ENCODE measurements around the gene MAJIN. TPM values are rescaled to one million over a fixed set of nuclear protein-coding genes. Genes with fewer than 3 reads are reported as not detected.

Gene MAJIN, protein sequence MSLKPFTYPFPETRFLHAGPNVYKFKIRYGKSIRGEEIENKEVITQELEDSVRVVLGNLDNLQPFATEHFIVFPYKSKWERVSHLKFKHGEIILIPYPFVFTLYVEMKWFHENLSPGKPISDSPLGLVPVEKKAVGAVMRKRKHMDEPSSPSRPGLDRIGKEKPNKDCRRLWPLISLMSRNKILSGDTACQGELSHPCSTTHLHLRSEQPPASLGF
- not detected for polyA plus RNA-seq (2013, experiment 1 of 2)
- not detected for polyA plus RNA-seq (2013, experiment 2 of 2)

DNA sequence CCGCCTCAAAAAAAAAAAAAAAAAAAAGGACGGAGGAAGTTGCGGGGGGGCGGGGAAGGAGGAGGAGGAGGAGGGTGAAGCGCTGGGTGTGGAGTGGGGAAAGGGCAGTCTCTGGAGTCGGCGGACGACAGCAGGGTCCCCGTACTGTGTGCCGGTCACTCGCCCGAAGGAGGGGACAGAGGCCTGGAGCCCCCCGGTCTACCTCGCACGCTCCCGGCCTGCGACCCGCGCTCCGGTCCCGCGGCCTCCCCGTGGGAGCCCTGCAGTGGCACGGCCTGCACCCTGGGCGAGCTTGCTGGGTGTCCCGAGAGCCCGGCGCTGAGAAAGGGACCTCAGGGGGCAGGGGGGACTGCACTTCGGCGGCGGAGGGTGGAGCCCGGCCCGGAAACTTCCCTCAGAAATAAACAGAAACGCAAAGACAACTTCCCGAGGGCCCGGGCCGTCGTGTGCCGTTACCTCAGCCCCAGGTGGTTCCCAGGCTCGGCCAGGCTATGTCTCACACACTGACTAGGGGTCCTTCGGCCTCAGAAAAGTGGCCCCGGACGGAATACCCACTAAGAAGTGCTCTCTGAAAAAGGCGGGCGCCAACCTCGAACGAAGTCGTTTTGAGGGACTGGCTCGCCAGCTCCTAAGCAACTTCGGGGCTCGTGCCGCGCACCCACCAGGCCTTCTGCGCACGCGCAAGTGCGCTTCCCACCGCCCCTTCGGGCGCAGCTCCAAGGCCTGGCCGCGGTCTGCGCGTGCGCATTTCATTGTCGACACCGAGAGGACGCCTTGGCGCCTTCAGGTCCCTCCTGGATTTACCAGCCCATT, at the start of gene MAJIN:
Gene MAJIN (minus strand): TSS at position 688 of the 813 bp plus-strand sequence. CDS start 12,703 bp downstream, outside the sequence.
- Histone ChIP-seq H2AK5ac (ENCODE audit: low read depth, low read length) (peak within 1 kb of the TSS; percentile 83), H4K8ac (ENCODE audit: low read depth, low read length) (peak within 1 kb of the TSS; percentile 43), H3K4ac (ENCODE audit: low read length) (no peak within 1 kb of the TSS), H3K79me1 (ENCODE audit: low read depth, low read length) (no peaks in the 10 kb centered on the region), H2BK12ac (ENCODE audit: low read length) (no peak within 1 kb of the TSS), H3K4me1 (ENCODE audit: control insufficient read depth in 2 of 2, insufficient read depth in 1 of 2, low read depth in 1 of 2, low read length in 2 of 2) (no peaks in the 10 kb centered on the region), H3K27ac (replicated peaks; ENCODE audit: low read length) (no peak within 1 kb of the TSS), H3K4me3 (ENCODE audit: low read length in 2 of 2) (no peak within 1 kb of the TSS), H3K23ac (ENCODE audit: low read depth, low read length, poor library complexity) (peak within 1 kb of the TSS; percentile 55), H4K91ac (ENCODE audit: low read depth, low read length, poor library complexity) (no peak within 1 kb of the TSS), H2BK15ac (ENCODE audit: low read length) (no peak within 1 kb of the TSS), H3K14ac (ENCODE audit: low read length) (peak within 1 kb of the TSS; percentile 38), H3K4me2 (ENCODE audit: insufficient read depth, low read length, poor library complexity, severe bottlenecking) (peak within 1 kb of the TSS; percentile 37), H2AFZ (ENCODE audit: low read length) (peak within 1 kb of the TSS; percentile 49), H2BK5ac (ENCODE audit: low read length) (no peak within 1 kb of the TSS), H2BK120ac (ENCODE audit: low read depth, low read length) (no peak within 1 kb of the TSS), H3K18ac (ENCODE audit: low read length) (peak within 1 kb of the TSS; percentile 76), H3K27me3 (ENCODE audit: control insufficient read depth in 3 of 3, insufficient read depth in 3 of 3, low read depth in 1 of 3, low read length in 3 of 3) (peaks cover 0 to 6% (median 5%) of the 10 kb centered on the region in 3 experiments), H3K9me3 (replicated peaks in 1 of 2; ENCODE audit: control insufficient read depth in 2 of 2, insufficient read depth in 1 of 2, low read depth in 1 of 2, low read length in 2 of 2) (peaks cover 0 to 4% of the 10 kb centered on the region in 2 donors), H3K9ac (ENCODE audit: low read depth, low read length, poor library complexity) (no peak within 1 kb of the TSS), H3K36me3 (replicated peaks in 1 of 2; ENCODE audit: control insufficient read depth in 2 of 2, insufficient read depth in 2 of 2, low read length in 2 of 2) (no peaks in the 10 kb centered on the region)
- WGBS, 2 donors (ENCODE audit: extremely low coverage in 2 of 2, insufficient read length in 2 of 2, insufficient replicate concordance in 1 of 2) = no CpG with 5 or more reads among the region's 69 CpGs
- DNase-seq (ENCODE audit: low spot score) = peak; percentile 21

DNA sequence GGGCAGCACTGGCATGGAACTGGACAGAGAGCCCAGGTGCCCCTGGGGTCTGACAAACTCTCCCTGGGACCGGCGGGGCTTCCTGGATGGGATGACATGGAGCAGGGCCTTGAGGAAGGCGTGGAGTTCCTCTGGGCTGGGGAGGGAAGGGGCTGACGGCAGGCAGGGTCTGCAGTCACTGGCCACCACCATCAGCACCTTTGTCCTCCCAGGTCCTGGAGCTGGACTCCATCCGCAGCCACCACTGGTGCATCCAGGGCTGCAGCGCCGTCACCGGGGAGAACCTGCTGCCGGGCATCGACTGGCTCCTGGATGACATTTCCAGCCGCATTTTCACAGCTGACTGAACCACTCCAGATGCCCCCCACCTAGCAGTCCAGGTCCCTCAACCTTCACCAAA, 49.6 kb upstream of the MAJIN start:
- Histone ChIP-seq H3K4me3 (ENCODE audit: low read length in 2 of 2) (no peak overlapping the region), H3K4me1 (ENCODE audit: control insufficient read depth in 2 of 2, insufficient read depth in 1 of 2, low read depth in 1 of 2, low read length in 2 of 2) (no peaks in the 10 kb centered on the region), H4K91ac (ENCODE audit: low read depth, low read length, poor library complexity) (no peak overlapping the region), H3K23ac (ENCODE audit: low read depth, low read length, poor library complexity) (no peak overlapping the region), H3K27me3 (ENCODE audit: control insufficient read depth in 3 of 3, insufficient read depth in 3 of 3, low read depth in 1 of 3, low read length in 3 of 3) (no peaks in the 10 kb centered on the region), H3K9me3 (replicated peaks in 1 of 2; ENCODE audit: control insufficient read depth in 2 of 2, insufficient read depth in 1 of 2, low read depth in 1 of 2, low read length in 2 of 2) (peaks cover 0 to 8% of the 10 kb centered on the region in 2 donors), H3K9ac (ENCODE audit: low read depth, low read length, poor library complexity) (peak overlapping the region; percentile 24), H3K4me2 (ENCODE audit: insufficient read depth, low read length, poor library complexity, severe bottlenecking) (no peak overlapping the region), H2BK15ac (ENCODE audit: low read length) (no peak overlapping the region), H3K18ac (ENCODE audit: low read length) (no peak overlapping the region), H3K27ac (replicated peaks; ENCODE audit: low read length) (no peak overlapping the region), H2BK120ac (ENCODE audit: low read depth, low read length) (no peak overlapping the region), H3K79me1 (ENCODE audit: low read depth, low read length) (peaks cover 6% of the 10 kb centered on the region), H2AFZ (ENCODE audit: low read length) (no peak overlapping the region), H4K8ac (ENCODE audit: low read depth, low read length) (no peak overlapping the region), H2BK5ac (ENCODE audit: low read length) (no peak overlapping the region), H2AK5ac (ENCODE audit: low read depth, low read length) (no peak overlapping the region), H2BK12ac (ENCODE audit: low read length) (no peak overlapping the region), H3K14ac (ENCODE audit: low read length) (no peak overlapping the region), H3K4ac (ENCODE audit: low read length) (no peak overlapping the region), H3K36me3 (replicated peaks in 1 of 2; ENCODE audit: control insufficient read depth in 2 of 2, insufficient read depth in 2 of 2, low read length in 2 of 2) (peaks cover 37 to 45% of the 10 kb centered on the region in 2 donors)
- no CpG with 5 or more reads among the region's 11 CpGs for WGBS, 2 donors (ENCODE audit: extremely low coverage in 2 of 2, insufficient read length in 2 of 2, insufficient replicate concordance in 1 of 2)
- no peak for DNase-seq (ENCODE audit: low spot score)

DNA sequence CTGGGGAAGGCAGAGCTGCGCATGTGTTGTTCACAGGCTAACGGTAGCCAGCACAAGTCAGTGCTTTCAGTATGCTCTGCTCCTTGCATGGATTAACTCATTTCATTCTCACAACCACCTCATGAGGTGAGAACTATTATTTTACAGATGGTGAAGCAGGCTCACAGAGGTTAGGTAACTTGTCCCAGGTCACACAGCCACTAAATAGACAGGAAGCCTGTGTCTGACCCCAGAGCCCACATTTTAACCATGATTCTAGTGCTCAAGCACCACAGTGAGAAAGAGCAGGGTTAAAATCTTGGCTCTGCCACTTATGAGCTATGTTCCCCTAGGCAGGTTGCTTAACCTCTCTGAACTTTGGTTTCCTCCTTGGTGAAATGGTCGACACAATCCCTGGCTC, 49.1 kb upstream of the MAJIN start:
- H3K9ac ChIP-seq (ENCODE audit: low read depth, low read length, poor library complexity) = no peak overlapping the region
- H3K79me1 ChIP-seq (ENCODE audit: low read depth, low read length) = peaks cover 6% of the 10 kb centered on the region
- no peak overlapping the region for H3K4me2 ChIP-seq (ENCODE audit: insufficient read depth, low read length, poor library complexity, severe bottlenecking)

DNA sequence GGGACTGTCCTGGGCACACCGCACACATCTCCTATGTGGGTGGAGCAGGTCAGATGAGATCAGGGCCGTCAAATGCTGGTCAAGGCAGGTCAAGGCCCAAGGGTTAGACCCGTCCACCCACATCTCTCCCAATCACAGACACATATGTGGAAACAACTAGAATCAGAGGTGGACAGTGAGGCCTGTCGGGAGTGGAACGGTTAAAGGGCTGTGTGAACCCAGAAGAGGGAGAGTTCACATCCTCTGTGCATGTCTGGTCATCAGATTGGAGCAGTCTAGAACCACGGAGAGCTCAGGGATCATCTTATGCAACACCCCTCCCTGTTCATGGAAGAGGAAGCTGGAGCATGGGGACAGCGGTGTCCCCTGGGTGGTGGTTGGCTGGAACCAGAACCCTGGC, 47.9 kb upstream of the MAJIN start:
- no peak overlapping the region for H3K9ac ChIP-seq (ENCODE audit: low read depth, low read length, poor library complexity)
- no peak overlapping the region for H3K14ac ChIP-seq (ENCODE audit: low read length)
- H3K4me1 ChIP-seq (ENCODE audit: control insufficient read depth in 2 of 2, insufficient read depth in 1 of 2, low read depth in 1 of 2, low read length in 2 of 2) = peaks cover 0 to 1% of the 10 kb centered on the region in 2 donors
- H3K27ac ChIP-seq (replicated peaks; ENCODE audit: low read length) = no peak overlapping the region
- no peak overlapping the region for H2AFZ ChIP-seq (ENCODE audit: low read length)
- no peak overlapping the region for H2BK15ac ChIP-seq (ENCODE audit: low read length)
- peaks cover 9% of the 10 kb centered on the region for H3K79me1 ChIP-seq (ENCODE audit: low read depth, low read length)
- no peak overlapping the region for H4K91ac ChIP-seq (ENCODE audit: low read depth, low read length, poor library complexity)
- H3K27me3 ChIP-seq (ENCODE audit: control insufficient read depth in 3 of 3, insufficient read depth in 3 of 3, low read depth in 1 of 3, low read length in 3 of 3) = no peaks in the 10 kb centered on the region
- no peak for DNase-seq (ENCODE audit: low spot score)
- H3K23ac ChIP-seq (ENCODE audit: low read depth, low read length, poor library complexity) = no peak overlapping the region
- H2AK5ac ChIP-seq (ENCODE audit: low read depth, low read length) = no peak overlapping the region
- H2BK120ac ChIP-seq (ENCODE audit: low read depth, low read length) = no peak overlapping the region
- H3K4me3 ChIP-seq (ENCODE audit: low read length in 2 of 2) = no peak overlapping the region
- no peak overlapping the region for H3K18ac ChIP-seq (ENCODE audit: low read length)
- no peak overlapping the region for H4K8ac ChIP-seq (ENCODE audit: low read depth, low read length)
- no peak overlapping the region for H2BK5ac ChIP-seq (ENCODE audit: low read length)
- H3K4me2 ChIP-seq (ENCODE audit: insufficient read depth, low read length, poor library complexity, severe bottlenecking) = no peak overlapping the region
- H2BK12ac ChIP-seq (ENCODE audit: low read length) = no peak overlapping the region
- H3K36me3 ChIP-seq (replicated peaks in 1 of 2; ENCODE audit: control insufficient read depth in 2 of 2, insufficient read depth in 2 of 2, low read length in 2 of 2) = peaks cover 38 to 48% of the 10 kb centered on the region in 2 donors
- peaks cover 0 to 8% of the 10 kb centered on the region in 2 donors for H3K9me3 ChIP-seq (replicated peaks in 1 of 2; ENCODE audit: control insufficient read depth in 2 of 2, insufficient read depth in 1 of 2, low read depth in 1 of 2, low read length in 2 of 2)
- no peak overlapping the region for H3K4ac ChIP-seq (ENCODE audit: low read length)
- WGBS, 2 donors (ENCODE audit: extremely low coverage in 2 of 2, insufficient read length in 2 of 2, insufficient replicate concordance in 1 of 2) = no CpG with 5 or more reads among the region's 7 CpGs

More for the DNA sequence above, 49.1 kb upstream of the MAJIN start:
- Histone ChIP-seq H3K4me1 (ENCODE audit: control insufficient read depth in 2 of 2, insufficient read depth in 1 of 2, low read depth in 1 of 2, low read length in 2 of 2) (no peaks in the 10 kb centered on the region), H3K14ac (ENCODE audit: low read length) (no peak overlapping the region), H2BK15ac (ENCODE audit: low read length) (no peak overlapping the region), H2BK120ac (ENCODE audit: low read depth, low read length) (no peak overlapping the region), H3K4me3 (ENCODE audit: low read length in 2 of 2) (no peak overlapping the region), H2AFZ (ENCODE audit: low read length) (no peak overlapping the region), H2BK12ac (ENCODE audit: low read length) (no peak overlapping the region), H3K27ac (replicated peaks; ENCODE audit: low read length) (no peak overlapping the region), H3K23ac (ENCODE audit: low read depth, low read length, poor library complexity) (no peak overlapping the region), H4K8ac (ENCODE audit: low read depth, low read length) (no peak overlapping the region), H3K18ac (ENCODE audit: low read length) (no peak overlapping the region), H2BK5ac (ENCODE audit: low read length) (no peak overlapping the region), H2AK5ac (ENCODE audit: low read depth, low read length) (no peak overlapping the region), H3K9me3 (replicated peaks in 1 of 2; ENCODE audit: control insufficient read depth in 2 of 2, insufficient read depth in 1 of 2, low read depth in 1 of 2, low read length in 2 of 2) (peaks cover 0 to 8% of the 10 kb centered on the region in 2 donors), H3K36me3 (replicated peaks in 1 of 2; ENCODE audit: control insufficient read depth in 2 of 2, insufficient read depth in 2 of 2, low read length in 2 of 2) (peaks cover 38 to 48% of the 10 kb centered on the region in 2 donors), H4K91ac (ENCODE audit: low read depth, low read length, poor library complexity) (no peak overlapping the region), H3K27me3 (ENCODE audit: control insufficient read depth in 3 of 3, insufficient read depth in 3 of 3, low read depth in 1 of 3, low read length in 3 of 3) (no peaks in the 10 kb centered on the region), H3K4ac (ENCODE audit: low read length) (no peak overlapping the region)
- DNase-seq (ENCODE audit: low spot score) = no peak
- no CpG with 5 or more reads among the region's 3 CpGs for WGBS, 2 donors (ENCODE audit: extremely low coverage in 2 of 2, insufficient read length in 2 of 2, insufficient replicate concordance in 1 of 2)
